ENCODE results near the gene INAVA. TPM values are rescaled to one million over a fixed set of nuclear protein-coding genes. Genes with fewer than 3 reads are reported as not detected.

INAVA gene
- total and polyA plus RNA-seq, 2 donors from 2014 or later: 22.1 to 48.8 TPM

- no peak for FAIRE-seq
- Histone ChIP-seq H3K27ac (ENCODE audit: low read depth in 2 of 2, low read length in 2 of 2) (no peak overlapping the region), H3K27me3 (ENCODE audit: control insufficient read depth, insufficient read depth, low read length) (no peaks in the 10 kb centered on the region), H3K9me3 (ENCODE audit: control insufficient read depth in 2 of 3, insufficient read depth in 1 of 3, low read length in 3 of 3) (no peaks in the 10 kb centered on the region), H3K9ac (ENCODE audit: low read length in 3 of 3) (no peak overlapping the region), H3K4me1 (ENCODE audit: control insufficient read depth in 2 of 3, insufficient read depth in 2 of 3, low read depth in 1 of 3, low read length in 3 of 3) (peaks cover 0 to 8% (median 0%) of the 10 kb centered on the region in 3 donors), H3K36me3 (ENCODE audit: control insufficient read depth in 2 of 3, insufficient read depth in 3 of 3, low read length in 3 of 3) (peaks cover 0 to 35% (median 3%) of the 10 kb centered on the region in 3 donors), H3K4me3 (ENCODE audit: low read length in 3 of 3) (no peak overlapping the region)
- TF ChIP-seq CTCF (IDR thresholded peaks at IDR 0.05; ENCODE audit: borderline replicate concordance, extremely low read depth, insufficient read depth): no peak
- intact Hi-C loops (cut with DNase I): no loop called here
- no peak for DNase-seq
These were observed 10.8 kb downstream of the INAVA start for GRCh38 chr1:200905411-200906052.

GRCh38 chr1:200906491-200906890 lies 11.8 kb downstream of the INAVA start:
- no peak for TF ChIP-seq CTCF (IDR thresholded peaks at IDR 0.05; ENCODE audit: borderline replicate concordance, extremely low read depth, insufficient read depth)
- FAIRE-seq (no peak), DNase-seq (no peak)
- intact Hi-C loops (cut with DNase I): no loop called here
- Histone ChIP-seq H3K4me1 (ENCODE audit: control insufficient read depth in 2 of 3, insufficient read depth in 2 of 3, low read depth in 1 of 3, low read length in 3 of 3) (peaks cover 0 to 8% (median 0%) of the 10 kb centered on the region in 3 donors), H3K27ac (ENCODE audit: low read depth in 2 of 2, low read length in 2 of 2) (no peak overlapping the region), H3K9ac (ENCODE audit: low read length in 3 of 3) (no peak overlapping the region), H3K4me3 (ENCODE audit: low read length in 3 of 3) (no peak overlapping the region), H3K27me3 (ENCODE audit: control insufficient read depth, insufficient read depth, low read length) (no peaks in the 10 kb centered on the region), H3K36me3 (ENCODE audit: control insufficient read depth in 2 of 3, insufficient read depth in 3 of 3, low read length in 3 of 3) (peaks cover 0 to 35% (median 0%) of the 10 kb centered on the region in 3 donors), H3K9me3 (ENCODE audit: control insufficient read depth in 2 of 3, insufficient read depth in 1 of 3, low read length in 3 of 3) (no peaks in the 10 kb centered on the region)

- H3K27me3 ChIP-seq (ENCODE audit: control insufficient read depth, insufficient read depth, low read length): no peaks in the 10 kb centered on the region
- H3K4me1 ChIP-seq (ENCODE audit: control insufficient read depth in 2 of 3, insufficient read depth in 2 of 3, low read depth in 1 of 3, low read length in 3 of 3): peaks cover 0 to 8% (median 0%) of the 10 kb centered on the region in 3 donors
- FAIRE-seq (no peak), DNase-seq (no peak)
- no peak overlapping the region for H3K27ac ChIP-seq (ENCODE audit: low read depth in 2 of 2, low read length in 2 of 2)
- intact Hi-C loops (cut with DNase I): no loop called here
- peaks cover 0 to 28% (median 5%) of the 10 kb centered on the region in 3 donors for H3K36me3 ChIP-seq (ENCODE audit: control insufficient read depth in 2 of 3, insufficient read depth in 3 of 3, low read length in 3 of 3)
- TF ChIP-seq CTCF (IDR thresholded peaks at IDR 0.05; ENCODE audit: borderline replicate concordance, extremely low read depth, insufficient read depth): no peak
- no peak overlapping the region for H3K9ac ChIP-seq (ENCODE audit: low read length in 3 of 3)
- no peaks in the 10 kb centered on the region for H3K9me3 ChIP-seq (ENCODE audit: control insufficient read depth in 2 of 3, insufficient read depth in 1 of 3, low read length in 3 of 3)
- no peak overlapping the region for H3K4me3 ChIP-seq (ENCODE audit: low read length in 3 of 3)
These were observed 13.0 kb downstream of the INAVA start for GRCh38 chr1:200907611-200908097.

Measured in kidney (tissue), 14 donors.